ENCODE results near the gene ACMSD. TPM values are rescaled to one million over a fixed set of nuclear protein-coding genes. Genes with fewer than 3 reads are reported as not detected.
"Not testable (repeated sequence)": the region's sequence is repeated elsewhere in the genome, so short reads cannot be mapped to it uniquely, and the experiment has no call there.

ACMSD gene
- total RNA-seq, 1 donor from 2014 or later = 47.0 TPM

DNA sequence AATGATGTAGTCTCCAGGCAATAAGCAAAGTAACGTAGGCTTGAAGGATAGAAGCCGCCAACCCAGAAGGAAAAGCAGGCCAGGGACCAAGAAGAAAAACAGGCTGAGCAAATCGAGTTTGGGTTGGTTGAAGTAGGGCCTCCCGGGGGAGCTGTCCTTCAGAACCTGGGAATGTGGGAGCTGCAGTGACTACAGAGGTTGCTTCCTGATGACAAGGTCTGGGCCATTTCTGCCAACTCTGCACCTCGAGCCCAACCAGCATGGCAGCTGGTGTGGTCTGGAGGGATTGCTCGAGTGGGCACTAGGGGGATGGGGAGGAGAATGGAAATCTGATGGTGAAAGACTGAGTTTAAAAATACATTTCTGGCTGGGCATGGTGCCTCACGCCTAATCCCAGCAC is 14.1 kb downstream of the ACMSD start:
- no peak for DNase-seq (ENCODE audit: low spot score)

DNA sequence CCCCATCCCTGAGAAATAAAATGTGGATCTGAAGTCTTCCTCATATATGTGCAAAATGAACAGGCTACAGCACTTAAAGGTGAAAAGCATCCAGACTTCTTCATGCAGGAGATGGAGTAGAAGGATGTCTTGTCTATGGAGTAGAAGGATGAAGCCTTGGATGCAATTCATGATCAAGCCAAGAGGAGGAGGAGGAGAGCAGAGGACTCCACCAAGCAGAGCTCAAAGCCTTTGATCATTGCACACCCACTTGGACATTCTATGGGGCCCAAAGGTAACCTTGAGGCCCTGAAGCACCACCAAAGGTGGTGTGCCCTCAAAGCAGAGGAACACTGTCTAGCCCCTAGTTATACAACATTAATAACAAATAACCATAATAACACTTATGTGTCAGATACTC is 17.3 kb downstream of the ACMSD start:
- DNase-seq (ENCODE audit: low spot score) = no peak

DNA sequence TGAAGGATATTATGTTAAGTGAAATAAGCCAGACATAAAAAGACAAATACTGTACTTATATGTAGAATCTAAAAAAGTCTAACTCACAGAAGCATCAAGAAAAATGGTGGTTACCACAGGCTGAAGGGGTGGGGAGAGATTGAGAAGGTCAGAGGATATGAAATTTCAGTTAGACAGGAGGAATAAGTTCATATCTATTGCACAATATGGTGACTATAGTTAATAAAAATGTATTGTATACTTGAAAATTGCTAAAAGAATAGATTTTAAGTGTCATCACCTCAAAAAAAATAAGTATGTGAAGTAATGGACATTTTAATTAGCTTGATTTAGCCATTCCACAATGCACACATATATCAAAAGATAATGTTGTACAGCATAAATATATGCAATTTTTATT is 19.8 kb downstream of the ACMSD start:
- no peak for DNase-seq (ENCODE audit: low spot score)

DNA sequence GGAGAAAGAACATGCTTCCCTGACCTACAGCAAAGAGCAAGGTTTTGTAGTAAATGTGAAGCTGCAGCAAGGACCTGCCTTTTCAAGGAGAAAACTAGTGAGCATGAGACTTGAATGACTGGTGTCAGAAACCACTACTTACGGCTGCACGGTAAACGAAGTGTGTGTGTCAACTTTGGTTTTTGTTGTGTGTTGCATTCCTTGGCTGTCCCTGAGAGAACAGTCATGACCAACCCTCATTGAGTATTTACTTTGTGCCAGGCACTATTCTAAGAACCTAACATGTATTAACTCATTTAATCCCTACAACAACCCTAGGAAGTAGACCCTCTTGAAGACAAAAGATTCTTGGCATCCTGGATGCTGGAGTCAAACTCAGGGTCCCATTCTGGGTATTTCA is 22.8 kb downstream of the ACMSD start:
- DNase-seq (ENCODE audit: low spot score) = no peak

DNA sequence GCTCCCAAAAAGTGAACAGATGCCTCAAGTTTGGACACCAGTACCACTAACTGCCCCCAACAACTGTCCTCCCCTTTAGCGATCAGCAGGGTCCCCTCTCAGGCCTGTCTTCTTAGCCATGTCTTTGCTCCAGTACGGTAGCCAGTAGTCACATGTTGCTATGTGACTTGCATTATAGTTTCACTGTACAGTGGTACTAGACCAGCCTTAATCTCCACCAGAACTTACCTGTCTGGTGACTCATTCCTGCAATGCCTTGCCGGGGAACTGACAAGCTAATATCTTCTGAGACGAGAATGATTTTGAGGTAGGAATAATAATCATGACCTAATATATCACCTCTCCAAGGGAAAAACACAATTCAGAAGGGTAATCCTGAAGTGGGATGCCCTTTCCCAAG is 23.7 kb downstream of the ACMSD start:
- no peak for DNase-seq (ENCODE audit: low spot score)

DNA sequence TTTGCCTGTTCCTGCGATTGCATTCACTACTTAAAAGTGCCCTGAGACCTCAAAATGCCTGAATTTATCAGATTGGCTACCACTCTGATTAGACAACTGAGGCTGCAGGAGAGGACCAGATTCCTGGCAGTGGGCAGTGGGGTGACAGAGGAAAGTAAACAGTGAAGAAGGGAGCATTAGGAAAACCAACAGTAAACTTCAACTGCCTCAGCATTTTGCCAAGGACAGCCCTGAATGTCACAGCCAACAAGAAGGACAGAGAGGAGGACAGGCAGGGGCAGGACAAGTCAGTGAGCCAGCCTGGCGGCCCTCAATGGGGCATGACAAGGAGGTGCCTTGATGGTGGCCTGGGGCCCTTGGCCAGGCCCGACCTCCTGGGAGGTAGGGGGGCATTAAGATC is 24.3 kb downstream of the ACMSD start:
- no peak for DNase-seq (ENCODE audit: low spot score)

DNA sequence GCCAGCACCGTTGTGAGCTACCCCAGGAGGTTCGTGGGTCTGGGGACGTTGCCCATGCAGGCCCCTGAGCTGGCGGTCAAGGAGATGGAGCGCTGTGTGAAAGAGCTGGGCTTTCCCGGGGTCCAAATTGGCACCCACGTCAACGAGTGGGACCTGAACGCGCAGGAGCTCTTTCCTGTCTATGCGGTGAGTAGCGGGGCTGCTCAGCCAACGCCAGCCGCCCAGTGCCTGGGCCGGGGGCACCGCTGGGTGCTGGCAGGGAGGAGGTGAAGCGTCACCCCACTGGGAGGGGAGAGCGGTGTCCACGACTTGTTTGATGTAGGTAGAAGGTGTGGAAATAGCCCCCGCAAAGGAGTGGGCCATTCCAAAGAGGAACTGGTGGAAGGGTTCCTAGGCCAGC is 25.0 kb downstream of the ACMSD start:
- no peak for DNase-seq (ENCODE audit: low spot score)

DNA sequence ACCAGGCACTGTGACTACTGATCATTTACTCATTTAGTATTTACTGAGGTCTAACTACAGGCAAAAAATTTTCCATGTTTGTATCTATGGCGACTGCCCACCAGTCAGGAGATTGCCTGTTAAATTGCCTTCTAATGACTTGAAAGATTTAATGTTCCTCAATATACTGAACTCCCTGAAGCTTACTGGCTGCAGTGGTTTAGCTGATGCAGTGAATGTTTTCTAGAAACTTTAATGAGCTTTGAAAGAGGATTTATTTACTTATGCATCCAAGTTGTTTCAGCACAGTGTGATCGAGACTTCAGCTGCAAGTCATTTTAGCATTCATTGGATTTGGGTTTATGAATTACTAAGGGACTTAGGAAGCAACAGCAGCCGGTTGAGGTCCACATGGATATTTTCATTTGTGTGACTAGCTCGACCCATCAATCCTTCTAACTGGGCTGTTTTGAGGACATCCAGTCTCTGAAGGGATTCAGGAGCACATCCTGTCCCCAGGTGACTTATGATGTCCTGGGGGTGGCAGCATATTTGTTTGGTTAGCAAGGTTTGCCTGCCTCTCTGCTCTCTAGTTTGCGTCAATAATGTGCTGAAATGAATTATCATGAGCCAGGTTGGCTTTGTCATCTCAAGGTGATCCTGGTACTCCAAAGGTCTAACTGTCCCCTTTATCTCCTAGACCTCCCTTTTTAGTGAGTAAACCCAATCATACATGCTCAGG is 26.8 kb downstream of the ACMSD start:
- no peak for DNase-seq (ENCODE audit: low spot score)

DNA sequence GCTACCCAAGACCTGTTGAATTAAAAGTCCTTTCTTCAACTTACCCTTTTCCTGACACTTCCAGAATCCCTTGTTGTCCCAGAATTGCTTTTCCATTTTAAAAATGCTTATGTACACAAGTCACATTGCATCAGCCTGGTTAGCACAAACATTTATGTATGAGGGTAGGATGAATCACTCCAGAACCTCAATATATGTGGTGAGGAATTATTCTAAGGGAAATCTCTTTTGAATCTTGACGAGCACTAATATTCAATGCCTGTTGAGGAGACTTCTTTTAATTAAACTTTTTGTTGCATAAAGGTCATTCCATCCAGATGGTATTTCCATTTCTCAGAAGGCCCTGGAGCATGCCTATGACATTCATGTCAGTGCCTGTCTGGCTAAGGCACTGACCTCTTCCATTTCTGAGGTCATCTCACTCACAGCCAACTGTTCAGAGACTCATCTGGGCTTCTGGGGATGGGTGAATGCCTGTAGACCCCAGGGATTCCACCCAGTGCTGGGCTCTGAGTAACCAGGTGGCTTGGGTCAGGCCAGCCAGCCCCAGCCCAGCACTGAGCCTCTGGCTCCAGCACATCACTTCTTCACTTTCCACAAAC is 28.2 kb downstream of the ACMSD start:
- no peak for DNase-seq (ENCODE audit: low spot score)

DNA sequence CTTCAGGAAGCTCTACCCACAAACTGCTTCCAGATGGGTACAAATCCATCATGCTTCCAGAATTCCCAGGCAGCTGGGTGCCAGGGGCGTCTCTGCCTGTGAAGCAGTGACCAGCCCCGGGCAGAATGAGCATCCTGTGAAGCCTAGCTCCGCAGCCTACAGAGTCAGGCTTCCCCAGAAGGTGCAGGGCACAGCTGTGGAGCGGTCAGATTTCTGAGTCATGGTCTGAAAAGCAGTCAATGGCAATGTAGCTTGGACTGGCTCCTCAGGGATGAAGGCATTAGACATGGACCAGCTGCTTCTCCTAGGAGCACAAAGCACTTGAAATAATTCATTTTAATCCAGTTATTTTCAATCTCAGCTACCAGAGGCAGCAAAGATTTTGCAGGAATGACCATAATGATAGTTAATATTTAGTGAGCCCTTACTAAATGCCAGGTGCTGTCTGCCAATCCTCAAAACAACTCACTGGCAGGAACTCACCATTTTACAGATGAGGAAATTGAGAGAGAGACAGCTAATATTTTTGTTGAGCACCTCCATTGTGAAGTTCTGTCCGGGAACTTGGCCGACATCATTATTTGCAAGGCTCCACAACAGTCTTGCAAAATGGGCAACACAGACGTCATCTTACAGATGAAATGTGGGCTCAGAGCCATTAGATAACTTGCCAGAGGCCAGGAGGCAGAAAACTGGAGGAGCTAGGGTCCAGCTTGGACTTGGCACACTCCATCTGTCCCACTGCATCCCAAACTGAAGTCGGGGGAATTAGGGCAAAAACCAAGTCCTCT is 31.7 kb downstream of the ACMSD start:
- no peak for DNase-seq (ENCODE audit: low spot score)

DNA sequence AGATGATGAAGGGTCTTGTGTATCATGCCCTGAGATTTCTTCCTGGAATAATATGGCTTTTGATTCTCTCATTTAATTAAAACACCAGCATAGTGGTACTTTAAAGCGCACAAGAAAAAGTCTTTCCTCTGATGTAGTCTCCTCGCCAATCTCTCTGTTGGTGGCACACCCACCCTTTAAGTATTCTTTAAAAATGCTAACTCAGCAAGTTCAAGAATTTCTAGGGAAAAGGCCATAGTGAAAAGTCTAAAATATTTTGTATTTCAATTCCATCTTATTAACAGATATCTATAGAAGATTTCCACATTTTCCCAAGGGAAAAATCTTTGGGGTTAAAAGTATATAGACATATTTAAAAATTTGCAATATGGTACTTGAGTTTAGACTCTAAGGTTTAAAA is 34.7 kb downstream of the ACMSD start:
- DNase-seq (ENCODE audit: low spot score) = no peak

DNA sequence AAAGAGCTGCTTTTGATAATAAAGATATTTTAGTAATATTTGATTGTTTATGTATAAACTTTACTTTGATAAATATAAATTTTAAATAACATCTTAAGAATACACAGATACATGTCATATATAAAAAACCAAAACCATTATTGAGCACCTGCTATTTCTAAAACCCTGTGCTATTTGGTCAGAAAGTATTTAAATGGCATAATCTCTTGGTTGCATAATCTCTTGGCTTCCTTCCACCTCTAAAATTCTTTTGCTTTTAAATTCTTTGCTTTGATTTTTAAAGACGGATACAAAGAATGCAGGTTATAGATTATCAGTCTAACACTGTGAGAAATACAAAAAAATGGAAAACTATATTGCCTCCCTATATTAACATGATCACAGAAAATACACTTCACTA is 36.9 kb downstream of the ACMSD start:
- no peak for DNase-seq (ENCODE audit: low spot score)

DNA sequence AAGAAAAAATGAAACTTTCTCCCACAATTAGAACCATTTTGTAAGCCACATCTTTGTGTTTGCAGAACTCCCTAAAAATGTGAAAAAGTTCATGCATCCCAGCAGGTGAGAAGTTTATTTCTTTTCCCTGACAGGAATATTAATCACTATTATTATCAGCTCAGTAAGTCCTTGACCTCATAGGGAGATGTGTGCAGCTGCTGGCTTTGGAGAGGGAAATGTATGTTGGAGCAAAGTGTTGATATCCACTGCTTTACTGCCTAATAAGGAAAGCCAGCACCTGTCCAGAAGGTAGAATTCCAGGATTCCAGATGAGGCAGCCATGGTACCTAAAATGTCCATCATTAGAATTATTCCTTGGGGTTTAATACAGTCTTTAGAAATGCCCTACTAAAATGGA is 44.4 kb downstream of the ACMSD start:
- no peak for DNase-seq (ENCODE audit: low spot score)

DNA sequence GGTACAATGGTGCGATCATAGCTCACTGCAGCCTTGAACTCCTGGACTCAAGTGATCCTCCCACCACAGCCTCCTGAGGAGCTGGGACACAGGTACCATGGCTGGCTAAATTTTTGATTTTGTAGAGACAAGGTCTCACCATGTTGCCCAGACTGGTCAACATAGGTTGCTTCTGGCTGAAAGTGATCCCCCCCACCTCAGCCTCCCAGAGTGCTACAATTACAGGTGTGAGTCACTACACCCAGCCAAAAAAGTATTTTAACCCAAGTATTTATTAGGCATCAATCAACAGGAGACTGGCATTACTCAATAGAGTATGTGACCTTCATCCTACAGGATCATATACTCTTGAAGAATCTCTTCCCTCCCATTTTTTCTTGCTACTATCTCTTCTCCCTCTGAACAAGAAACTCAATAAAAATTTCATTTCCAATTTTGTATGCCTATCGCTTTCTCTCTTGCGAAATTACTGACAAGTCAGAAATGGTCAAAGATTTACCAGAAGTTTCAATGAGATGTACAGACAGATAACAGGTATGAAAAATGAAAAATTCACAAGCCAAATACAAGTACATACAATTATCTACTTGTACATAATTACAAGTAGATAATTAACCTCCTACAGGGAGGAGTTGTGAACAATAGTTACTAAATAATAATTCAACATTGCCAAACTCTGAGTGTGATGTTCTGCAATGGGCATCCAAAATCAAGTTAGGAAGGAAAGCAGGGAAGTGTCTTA is 45.3 kb downstream of the ACMSD start:
- no peak for DNase-seq (ENCODE audit: low spot score)

DNA sequence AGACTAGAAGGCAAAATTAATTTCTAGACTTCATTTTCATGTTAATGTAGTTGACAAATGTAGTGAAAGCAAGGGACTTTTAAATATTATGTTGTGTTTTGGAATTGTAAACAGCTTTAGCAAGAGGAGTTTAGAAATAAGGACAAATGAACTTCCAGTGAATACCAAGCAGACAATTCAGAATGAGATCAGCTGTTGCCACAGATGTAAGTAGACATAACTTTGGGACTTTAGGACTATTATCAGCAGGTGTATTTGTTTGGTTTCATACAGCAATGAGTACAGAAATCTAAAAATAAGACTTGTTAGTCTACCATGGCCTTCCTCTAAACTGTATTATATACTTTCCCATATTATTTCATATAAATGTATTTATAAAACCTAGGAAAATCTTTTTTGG is 46.0 kb downstream of the ACMSD start:
- DNase-seq (ENCODE audit: low spot score) = no peak

DNA sequence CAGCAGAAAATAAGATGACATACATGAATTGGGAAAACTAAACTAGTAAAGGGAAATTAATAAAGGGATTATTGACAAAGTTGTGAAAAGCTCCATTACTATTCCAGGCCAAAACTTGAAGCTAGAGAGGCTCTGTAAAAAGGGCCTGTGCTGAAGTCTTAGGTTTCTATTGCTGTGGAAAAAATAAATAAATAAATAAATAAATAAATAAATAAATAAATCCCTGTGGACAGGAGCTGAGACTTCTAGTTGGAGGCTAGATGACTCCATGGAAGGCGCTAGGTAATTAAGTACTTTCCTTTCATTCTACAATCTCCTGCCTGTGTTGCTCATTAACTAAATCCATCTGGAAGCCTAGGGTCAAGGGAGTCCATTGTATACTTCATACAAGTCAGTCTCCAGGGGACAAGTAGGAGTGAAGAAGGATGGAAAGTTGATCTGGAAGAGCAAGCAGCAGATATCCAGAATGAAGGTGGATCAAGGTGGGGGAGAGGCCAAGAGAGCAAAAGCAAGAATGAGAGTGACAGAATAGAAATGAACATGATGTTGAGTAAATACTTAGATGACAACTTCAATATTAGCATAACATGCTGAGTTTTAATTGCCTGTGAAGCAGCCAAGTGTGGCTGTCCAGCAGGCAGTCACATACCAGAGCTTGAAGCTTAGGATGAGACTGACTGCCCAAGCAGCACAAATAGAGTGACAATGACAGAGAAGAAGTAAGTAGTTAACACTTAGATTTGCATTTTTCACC is 54.0 kb downstream of the ACMSD start:
- peak; percentile 16 for DNase-seq (ENCODE audit: low spot score)

DNA sequence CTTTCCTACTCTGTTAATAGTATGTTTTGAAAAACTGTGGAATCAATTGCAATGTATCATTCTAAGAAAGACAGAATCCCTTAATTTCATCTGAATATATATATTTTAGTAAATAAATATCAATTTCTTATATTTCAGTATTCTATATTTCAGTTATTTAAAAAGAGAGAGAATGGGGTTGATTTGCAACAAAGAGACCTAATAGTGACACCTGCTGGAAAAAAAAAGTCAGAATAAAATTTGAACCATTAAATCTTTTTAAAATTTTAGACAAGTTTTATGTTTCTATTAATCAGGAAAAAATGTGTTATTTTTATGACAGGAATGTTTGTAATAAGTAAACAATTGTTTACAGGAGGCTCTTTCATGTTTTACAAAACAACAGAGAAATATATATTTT is 59.5 kb downstream of the ACMSD start:
- DNase-seq (ENCODE audit: low spot score) = no peak

DNA sequence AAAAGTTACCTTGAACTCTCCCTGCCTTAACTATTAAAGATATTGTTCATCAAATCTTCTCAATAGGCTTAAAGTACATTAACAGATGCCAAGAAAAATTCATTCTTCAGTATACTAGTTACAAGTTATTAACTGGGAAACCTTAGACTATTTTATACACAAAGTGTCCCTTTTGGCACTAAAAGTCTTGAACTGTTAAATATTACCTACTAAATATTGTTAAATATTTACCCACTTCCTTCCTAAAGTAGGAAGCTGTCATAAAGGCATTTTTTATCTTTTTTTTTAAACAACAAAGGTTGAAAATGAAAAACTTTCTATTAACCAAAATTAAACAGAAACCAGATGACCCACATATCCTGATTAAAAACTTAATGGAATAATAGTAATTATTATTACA is 60.8 kb downstream of the ACMSD start:
- DNase-seq (ENCODE audit: low spot score) = no peak

DNA sequence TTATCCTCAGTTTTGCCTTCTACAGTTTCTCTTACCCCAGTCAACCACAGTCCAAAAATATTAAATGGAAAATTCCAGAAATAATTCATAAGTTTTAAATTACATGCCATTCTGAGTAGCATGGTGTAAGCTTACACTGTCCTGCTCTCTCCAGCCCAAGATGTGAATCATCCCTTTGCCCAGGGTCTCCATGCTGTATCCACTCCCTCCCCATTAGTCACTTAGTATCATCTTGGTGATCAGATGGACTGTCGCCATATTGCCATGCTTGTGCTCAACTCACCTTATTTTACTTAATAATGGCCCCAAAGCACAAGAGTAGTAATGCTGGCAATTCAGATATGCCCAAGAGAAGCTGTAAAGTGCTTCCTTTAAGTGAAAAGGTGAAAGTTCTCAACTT is 61.7 kb downstream of the ACMSD start:
- DNase-seq (ENCODE audit: low spot score) = no peak

DNA sequence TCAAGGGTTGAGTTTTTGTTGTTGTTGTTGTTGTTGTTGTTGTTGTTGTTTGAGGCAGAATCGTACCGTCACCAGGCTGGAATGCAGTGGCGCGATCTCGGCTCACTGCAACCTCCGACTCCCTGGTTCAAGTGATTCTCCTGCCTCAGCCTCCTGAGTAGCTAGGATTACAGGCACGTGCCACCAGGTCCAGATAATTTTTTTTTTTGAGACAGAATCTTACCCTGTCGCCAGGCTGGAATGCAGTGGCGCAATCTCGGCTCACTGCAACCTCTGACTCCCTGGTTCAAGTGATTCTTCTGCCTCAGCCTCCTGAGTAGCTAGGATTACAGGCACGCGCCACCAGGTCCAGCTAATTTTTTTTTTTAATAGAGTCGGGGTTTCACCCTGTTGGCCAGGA is 65.3 kb downstream of the ACMSD start:
- DNase-seq (ENCODE audit: low spot score) = not testable (repeated sequence)

DNA sequence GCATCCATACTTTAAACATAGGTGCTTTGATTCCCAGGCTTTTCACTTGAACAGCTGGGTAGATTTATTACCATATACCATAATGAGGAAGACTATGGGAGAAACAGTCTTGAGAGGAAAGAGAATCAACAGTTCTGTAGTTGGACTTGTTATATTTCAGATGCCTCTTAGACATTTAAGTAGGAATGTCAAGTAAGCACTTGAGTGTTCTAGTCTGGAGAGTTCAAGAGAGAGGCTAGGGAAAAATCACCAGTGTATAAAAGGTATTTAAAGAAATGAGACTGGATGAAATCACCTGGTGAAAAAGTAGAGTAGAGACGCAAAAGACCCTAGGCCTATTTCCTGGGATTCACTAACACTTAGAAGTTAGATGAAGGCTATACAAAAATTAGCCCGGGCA is 66.8 kb downstream of the ACMSD start:
- no peak for DNase-seq (ENCODE audit: low spot score)

DNA sequence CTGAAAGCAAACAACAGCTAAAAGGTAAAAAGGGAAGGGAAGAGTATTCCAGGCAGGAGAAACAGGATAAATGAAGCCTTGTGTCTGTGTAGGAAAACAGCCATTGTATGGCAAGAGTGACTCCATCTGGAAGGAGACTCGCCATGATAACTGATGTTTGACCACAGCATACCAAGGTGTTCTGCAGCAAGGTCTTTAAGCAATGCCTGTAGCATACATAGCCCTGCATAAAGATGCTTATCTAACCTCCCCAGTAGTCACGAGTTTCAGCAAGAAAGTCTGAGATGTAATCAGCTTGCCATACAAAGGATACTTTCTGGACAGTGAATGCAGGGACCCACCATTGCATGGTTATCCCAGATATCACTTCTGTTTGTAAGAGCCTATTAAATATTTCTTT is 68.3 kb downstream of the ACMSD start:
- no peak for DNase-seq (ENCODE audit: low spot score)
